ENCODE measurements around the gene GNB2. TPM values are rescaled to one million over a fixed set of nuclear protein-coding genes. Genes with fewer than 3 reads are reported as not detected.

The GNB2 gene
- total and polyA plus RNA-seq, 12 donors, result 54.1 to 365 (median 213) TPM

DNA sequence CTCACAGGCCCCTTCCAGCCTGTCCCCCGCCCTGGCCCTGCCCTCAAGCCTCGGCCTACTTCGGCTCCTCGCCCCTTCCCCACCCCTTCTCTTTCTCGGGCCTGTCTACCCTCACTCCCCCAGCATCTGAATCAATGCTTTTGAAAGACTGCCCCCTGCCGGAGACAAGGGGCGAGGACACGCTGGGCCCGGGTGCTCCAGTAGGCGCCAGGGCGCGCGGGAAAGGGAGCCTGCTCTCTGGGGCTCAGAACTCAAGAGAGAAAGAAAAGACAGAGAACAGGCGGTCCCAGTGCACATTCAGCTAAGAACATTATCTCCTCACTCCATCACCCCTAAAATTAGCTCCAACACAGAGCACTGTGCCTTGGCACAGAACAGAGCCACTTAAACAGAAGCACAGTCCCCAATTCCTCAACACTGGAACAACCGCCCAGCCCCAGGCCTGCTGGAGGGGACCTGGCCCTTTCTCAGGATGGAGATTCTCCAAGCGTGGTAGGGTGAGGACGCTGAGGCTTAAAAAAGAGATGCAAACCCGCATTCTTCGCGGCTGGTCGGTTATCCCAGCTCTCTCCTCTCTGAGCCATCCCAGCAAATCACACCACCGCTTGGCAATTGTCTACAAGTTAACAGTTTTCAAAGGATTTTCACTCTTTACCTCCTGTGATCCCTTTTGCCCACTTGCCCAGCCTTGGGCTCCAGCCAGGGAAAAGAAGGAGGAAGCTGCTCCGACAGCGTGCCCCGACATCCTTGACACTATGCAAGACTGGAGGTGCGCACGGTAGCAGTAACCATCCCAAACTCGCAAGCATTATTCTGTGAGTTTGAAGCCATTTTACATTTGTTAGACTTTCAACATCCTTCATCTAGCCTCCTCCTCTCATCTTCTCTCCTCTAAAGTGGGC lies 18.4 kb downstream of the GNB2 start:
- intact Hi-C loops (cut with DNase I), result no loop called here
- peak overlapping the region in 2 of 5 donors; percentile 4 to 46 for H3K27ac ChIP-seq
- H3K4me3 ChIP-seq, result peak overlapping the region in 1 of 4 donors; percentile 94
- TF ChIP-seq, protein P1, sequence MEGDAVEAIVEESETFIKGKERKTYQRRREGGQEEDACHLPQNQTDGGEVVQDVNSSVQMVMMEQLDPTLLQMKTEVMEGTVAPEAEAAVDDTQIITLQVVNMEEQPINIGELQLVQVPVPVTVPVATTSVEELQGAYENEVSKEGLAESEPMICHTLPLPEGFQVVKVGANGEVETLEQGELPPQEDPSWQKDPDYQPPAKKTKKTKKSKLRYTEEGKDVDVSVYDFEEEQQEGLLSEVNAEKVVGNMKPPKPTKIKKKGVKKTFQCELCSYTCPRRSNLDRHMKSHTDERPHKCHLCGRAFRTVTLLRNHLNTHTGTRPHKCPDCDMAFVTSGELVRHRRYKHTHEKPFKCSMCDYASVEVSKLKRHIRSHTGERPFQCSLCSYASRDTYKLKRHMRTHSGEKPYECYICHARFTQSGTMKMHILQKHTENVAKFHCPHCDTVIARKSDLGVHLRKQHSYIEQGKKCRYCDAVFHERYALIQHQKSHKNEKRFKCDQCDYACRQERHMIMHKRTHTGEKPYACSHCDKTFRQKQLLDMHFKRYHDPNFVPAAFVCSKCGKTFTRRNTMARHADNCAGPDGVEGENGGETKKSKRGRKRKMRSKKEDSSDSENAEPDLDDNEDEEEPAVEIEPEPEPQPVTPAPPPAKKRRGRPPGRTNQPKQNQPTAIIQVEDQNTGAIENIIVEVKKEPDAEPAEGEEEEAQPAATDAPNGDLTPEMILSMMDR (IDR thresholded peaks at IDR 0.05), result peak; percentile 84 to 93 (median 87)
- no peak for TF ChIP-seq POLR2A (IDR thresholded peaks at IDR 0.05)
- no peaks in the 10 kb centered on the region for H3K9me3 ChIP-seq (replicated peaks in 1 of 3)
- peaks cover 0 to 18% of the 10 kb centered on the region in 2 donors for H3K36me3 ChIP-seq (replicated peaks in 1 of 2)
- no peaks in the 10 kb centered on the region for H3K27me3 ChIP-seq
- peaks cover 19 to 67% of the 10 kb centered on the region in 2 donors for H3K4me1 ChIP-seq (replicated peaks in 1 of 2)
- WGBS, 4 donors, result 21 to 31% (median 29%) methylated on average over 28 of the region's 28 CpGs
- peak; percentile 76 to 88 (median 83) for DNase-seq

DNA sequence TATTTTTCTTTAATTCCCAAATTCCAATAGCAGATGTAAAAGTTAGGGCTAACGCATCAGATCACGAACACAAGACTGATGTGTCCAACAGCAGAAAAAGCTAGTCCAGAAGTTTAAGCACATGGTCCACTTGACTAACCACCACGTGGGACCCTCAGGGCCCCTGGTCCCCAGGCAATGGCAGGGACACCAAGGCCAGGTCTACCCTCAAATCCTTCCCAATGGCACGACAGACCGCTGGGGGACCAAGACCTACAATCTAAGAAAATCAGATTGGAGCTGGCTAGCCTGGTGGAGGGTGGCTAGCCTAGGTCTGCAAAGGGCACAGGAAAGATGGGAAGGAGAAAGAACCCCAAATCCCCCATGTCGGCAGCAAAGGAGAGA lies 19.0 kb downstream of the GNB2 start:
- H3K36me3 ChIP-seq (replicated peaks in 1 of 2), result peaks cover 0 to 12% of the 10 kb centered on the region in 2 donors
- H3K9me3 ChIP-seq (replicated peaks in 1 of 3), result no peaks in the 10 kb centered on the region
- TF ChIP-seq POLR2A (IDR thresholded peaks at IDR 0.05), result no peak
- TF ChIP-seq, protein P1 (IDR thresholded peaks at IDR 0.05), result no peak
- no peaks in the 10 kb centered on the region for H3K27me3 ChIP-seq
- H3K27ac ChIP-seq, result peak overlapping the region in 2 of 5 donors; percentile 6 to 86
- H3K4me1 ChIP-seq (replicated peaks in 1 of 2), result peaks cover 17 to 61% of the 10 kb centered on the region in 2 donors
- peak overlapping the region in 1 of 4 donors; percentile 94 for H3K4me3 ChIP-seq
- intact Hi-C loops (cut with DNase I), result no loop called here
- no peak for DNase-seq
- 45 to 63% (median 58%) methylated on average over 3 to 6 of the region's 6 CpGs for WGBS, 4 donors

DNA sequence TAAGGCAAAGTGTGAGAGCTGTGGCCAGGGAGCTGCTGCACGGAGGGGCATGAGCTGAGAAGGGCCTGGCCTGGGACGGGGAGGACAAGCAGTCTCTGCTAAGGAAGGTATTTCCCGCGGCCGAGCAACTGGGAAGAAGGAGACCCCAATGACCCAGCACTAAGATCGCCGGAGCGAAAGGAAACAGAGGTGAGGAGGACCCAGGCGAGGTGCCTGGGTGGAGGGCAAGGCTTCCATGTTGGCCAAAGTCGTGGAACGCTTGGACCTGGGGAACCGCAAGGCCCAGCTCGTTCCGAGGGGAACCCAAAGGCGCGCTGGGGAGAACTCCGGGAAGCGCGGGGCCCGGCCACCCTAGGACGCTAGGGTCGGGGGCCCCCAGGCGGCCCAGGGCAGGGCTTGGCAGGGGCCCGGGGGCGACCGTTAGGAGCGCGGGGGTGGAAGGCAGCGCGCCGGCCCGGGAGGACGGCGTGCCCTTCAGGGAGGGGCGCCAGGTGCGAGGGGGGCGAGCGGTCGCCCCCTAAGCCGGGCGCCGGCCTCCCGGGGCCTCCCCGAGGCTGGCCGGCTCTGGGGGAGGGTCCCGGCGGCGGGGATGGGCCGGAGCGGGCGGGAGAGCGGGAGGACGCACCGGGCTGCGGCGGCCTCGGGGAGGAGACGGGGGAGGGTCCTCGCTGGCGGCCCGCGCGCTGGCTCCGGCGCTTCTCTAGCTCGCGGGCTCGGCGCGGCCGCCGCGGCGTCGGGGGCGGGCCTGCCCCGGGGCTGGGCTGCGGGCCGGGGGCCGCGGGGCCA lies 20.0 kb downstream of the GNB2 start:
- intact Hi-C loops (cut with DNase I), result no loop called here
- H3K36me3 ChIP-seq (replicated peaks in 1 of 2), result peaks cover 0 to 3% of the 10 kb centered on the region in 2 donors
- peak overlapping the region in 4 of 5 donors; percentile 29 to 92 (median 84) for H3K27ac ChIP-seq
- peaks cover 10 to 52% of the 10 kb centered on the region in 2 donors for H3K4me1 ChIP-seq (replicated peaks in 1 of 2)
- TF ChIP-seq, protein P1 (IDR thresholded peaks at IDR 0.05), result no peak
- TF ChIP-seq POLR2A (IDR thresholded peaks at IDR 0.05), result no peak
- peak overlapping the region in 3 of 4 donors; percentile 56 to 94 (median 72) for H3K4me3 ChIP-seq
- peak in 3 of 7 donors; percentile 25 to 42 (median 30) for DNase-seq
- H3K9me3 ChIP-seq (replicated peaks in 1 of 3), result no peaks in the 10 kb centered on the region
- 0 to 1% (median 0%) methylated on average over 9 to 80 of the region's 81 CpGs for WGBS, 4 donors
- H3K27me3 ChIP-seq, result no peaks in the 10 kb centered on the region
